NCI-H82 (cell line): ENCODE data around the gene RBM17.
"Not testable (repeated sequence)": the region's sequence is repeated elsewhere in the genome, so short reads cannot be mapped to it uniquely, and the experiment has no call there.

Source experiments
- DNase-seq: peaks from one replicate; lab custom pipeline; 2025; lab: John Stamatoyannopoulos, UW

Gene RBM17

GRCh38 chr10:6088721-6089333, at the start of gene RBM17:
Gene RBM17 (plus strand): TSS chr10:6089034. CDS start chr10:6097066, 8,032 bp downstream.
- DNase-seq, result peak; percentile 95

GRCh38 chr10:6039711-6040110, 49.1 kb upstream of the RBM17 start:
- no peak for DNase-seq

GRCh38 chr10:6040205-6040604, 48.6 kb upstream of the RBM17 start:
- DNase-seq, result no peak

- DNase-seq, result not testable (repeated sequence)
Measured at GRCh38 chr10:6043377-6043776, 45.5 kb upstream of the RBM17 start.

- DNase-seq, result no peak
Measured at GRCh38 chr10:6044060-6044459, 44.8 kb upstream of the RBM17 start.

- no peak for DNase-seq
Measured at GRCh38 chr10:6044751-6045313, 44.0 kb upstream of the RBM17 start.

- no peak for DNase-seq
Measured at GRCh38 chr10:6045314-6045848, 43.5 kb upstream of the RBM17 start.

GRCh38 chr10:6045878-6046772, 42.7 kb upstream of the RBM17 start:
- no peak for DNase-seq

- DNase-seq, result no peak
Measured at GRCh38 chr10:6046773-6047611, 41.8 kb upstream of the RBM17 start.

GRCh38 chr10:6047847-6048246, 41.0 kb upstream of the RBM17 start:
- DNase-seq, result no peak

- DNase-seq, result no peak
Measured at GRCh38 chr10:6048281-6049030, 40.4 kb upstream of the RBM17 start.

- no peak for DNase-seq
Measured at GRCh38 chr10:6049031-6049400, 39.8 kb upstream of the RBM17 start.

GRCh38 chr10:6050801-6051445, 37.9 kb upstream of the RBM17 start:
- DNase-seq, result no peak

GRCh38 chr10:6052247-6053221, 36.3 kb upstream of the RBM17 start:
- no peak for DNase-seq

- DNase-seq, result no peak
Measured at GRCh38 chr10:6053303-6053702, 35.5 kb upstream of the RBM17 start.

- DNase-seq, result no peak
Measured at GRCh38 chr10:6053816-6054631, 34.8 kb upstream of the RBM17 start.

- DNase-seq, result no peak
Measured at GRCh38 chr10:6054884-6055283, 34.0 kb upstream of the RBM17 start.

GRCh38 chr10:6055929-6056328, 32.9 kb upstream of the RBM17 start:
- no peak for DNase-seq
